GM18909 (cell line): ENCODE data around the gene TAF4.
"Not testable (repeated sequence)": the region's sequence is repeated elsewhere in the genome, so short reads cannot be mapped to it uniquely, and the experiment has no call there.

Source experiments
- ATAC-seq: cut with Tn5 transposase; IDR thresholded peaks from one replicate; pipeline ENCODE4 v1.9.1; 2021; ENCODE audit warnings: mild to moderate bottlenecking; ENCODE audit not compliant: unreplicated experiment, poor library complexity

Gene TAF4

DNA sequence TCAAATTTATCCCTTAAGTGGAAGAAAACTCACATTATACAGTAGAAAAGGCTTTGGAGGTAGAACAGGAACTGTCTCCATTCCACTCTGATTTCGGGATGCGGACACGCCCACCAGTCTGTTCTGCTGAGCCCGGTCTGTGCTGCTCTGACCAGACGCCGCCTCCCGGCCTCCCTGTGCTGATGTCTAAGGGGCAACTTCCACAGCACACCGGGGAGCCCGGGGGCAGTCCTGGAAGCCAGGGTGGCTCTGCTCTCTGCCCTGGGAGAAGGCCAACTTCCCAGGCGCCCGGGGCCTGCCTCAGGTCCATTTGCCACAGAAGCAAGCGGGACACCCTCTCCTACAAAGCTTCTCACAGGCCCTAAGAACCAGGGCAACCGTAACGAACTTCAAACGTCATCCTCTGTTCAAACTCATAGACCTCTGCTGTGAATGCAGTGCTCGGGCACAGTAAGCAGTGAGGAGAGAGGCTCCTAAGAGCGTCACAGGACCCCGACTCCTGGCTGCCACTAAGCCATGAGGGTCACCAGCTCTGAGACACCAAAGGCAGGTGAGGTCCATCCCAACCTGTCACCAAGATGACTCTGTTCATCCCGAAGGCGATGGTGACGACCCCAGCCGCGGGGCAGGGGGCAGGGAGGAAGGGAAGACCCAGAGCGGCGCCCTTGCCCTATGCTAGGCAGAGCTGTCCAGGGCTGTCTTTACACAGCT lies 5.6 kb downstream of the TAF4 start:
- no peak for ATAC-seq

- ATAC-seq, result no peak
Measured at GRCh38 chr20:62059401-62059800, 6.3 kb downstream of the TAF4 start.

GRCh38 chr20:62058941-62059340 lies 6.7 kb downstream of the TAF4 start:
- no peak for ATAC-seq

- no peak for ATAC-seq
Measured at GRCh38 chr20:62056975-62057374, 8.7 kb downstream of the TAF4 start.

DNA sequence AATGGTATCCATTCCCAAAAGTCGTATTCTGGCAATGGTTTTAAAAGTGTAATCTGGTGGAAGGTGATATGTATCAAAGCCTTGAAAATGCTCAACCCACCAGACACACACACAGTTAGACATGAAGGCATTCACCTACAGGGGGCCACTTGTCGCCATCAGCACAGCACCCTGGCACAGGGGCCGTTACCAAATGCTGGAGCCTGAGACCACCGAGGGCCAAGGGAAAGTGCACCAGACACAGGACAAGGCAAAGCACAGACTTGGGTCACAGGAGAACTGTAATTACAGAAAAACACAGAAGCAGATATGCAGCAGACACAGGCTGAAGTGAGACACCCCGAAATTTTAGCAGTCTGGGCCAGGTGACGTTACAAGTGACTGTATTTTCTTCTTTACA lies 9.3 kb downstream of the TAF4 start:
- ATAC-seq, result no peak

DNA sequence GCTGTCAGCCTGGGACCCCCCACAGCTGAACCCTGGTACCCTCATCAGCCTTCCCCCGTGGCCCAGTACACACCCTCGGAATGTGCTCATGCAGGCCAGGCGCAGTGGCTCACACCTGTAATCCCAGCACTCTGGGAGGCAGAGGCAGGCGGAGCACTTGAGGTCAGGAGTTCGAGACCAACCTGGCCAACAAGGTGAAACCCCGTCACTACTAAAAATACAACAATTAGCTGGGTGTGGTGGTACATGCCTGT lies 9.9 kb downstream of the TAF4 start:
- not testable (repeated sequence) for ATAC-seq

- no peak for ATAC-seq
Measured at GRCh38 chr20:62055106-62055861, 10.4 kb downstream of the TAF4 start.

- no peak for ATAC-seq
Measured at GRCh38 chr20:62054451-62054953, 11.2 kb downstream of the TAF4 start.

- ATAC-seq, result no peak
Measured at GRCh38 chr20:62053465-62054196, 12.1 kb downstream of the TAF4 start.

GRCh38 chr20:62052842-62053464 lies 12.7 kb downstream of the TAF4 start:
- ATAC-seq, result no peak

GRCh38 chr20:62052336-62052841 lies 13.3 kb downstream of the TAF4 start:
- ATAC-seq, result no peak

DNA sequence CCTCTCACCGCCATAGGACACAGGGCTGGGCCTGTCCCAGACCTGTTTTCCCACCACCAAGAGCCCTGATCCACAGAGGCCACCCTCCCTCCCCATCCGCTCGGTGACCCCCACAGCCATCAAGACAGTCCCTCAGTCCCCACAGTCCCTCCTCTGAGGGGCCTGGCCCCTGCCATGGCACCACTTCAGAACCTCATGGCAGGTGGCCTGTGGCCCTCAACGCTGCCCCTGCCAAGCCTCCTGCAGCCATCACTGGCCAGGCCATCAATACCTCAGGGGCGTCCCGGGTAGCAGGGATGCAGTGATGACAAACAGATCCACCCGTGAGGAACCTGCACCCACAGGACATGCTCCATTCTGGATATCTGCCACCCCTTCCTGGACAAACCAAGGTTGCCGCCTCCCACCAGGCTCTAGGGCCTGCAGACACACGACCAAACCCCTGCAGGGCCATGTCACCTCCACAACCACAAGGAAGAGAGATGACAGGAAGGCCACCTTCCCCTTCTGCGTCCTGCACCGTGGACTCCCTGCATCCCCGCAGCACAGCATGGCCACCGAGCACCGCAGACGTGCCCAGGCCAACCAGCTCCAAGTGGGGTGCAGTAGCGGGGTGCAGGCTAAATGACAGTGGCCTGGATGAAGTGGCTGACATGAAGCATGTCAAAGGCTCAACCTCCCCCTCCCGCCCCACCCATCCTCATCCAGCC lies 14.0 kb downstream of the TAF4 start:
- no peak for ATAC-seq

GRCh38 chr20:62051144-62051543 lies 14.5 kb downstream of the TAF4 start:
- no peak for ATAC-seq

GRCh38 chr20:62050166-62051120 lies 15.2 kb downstream of the TAF4 start:
- ATAC-seq, result no peak

- ATAC-seq, result no peak
Measured at GRCh38 chr20:62049342-62050165, 16.1 kb downstream of the TAF4 start.

DNA sequence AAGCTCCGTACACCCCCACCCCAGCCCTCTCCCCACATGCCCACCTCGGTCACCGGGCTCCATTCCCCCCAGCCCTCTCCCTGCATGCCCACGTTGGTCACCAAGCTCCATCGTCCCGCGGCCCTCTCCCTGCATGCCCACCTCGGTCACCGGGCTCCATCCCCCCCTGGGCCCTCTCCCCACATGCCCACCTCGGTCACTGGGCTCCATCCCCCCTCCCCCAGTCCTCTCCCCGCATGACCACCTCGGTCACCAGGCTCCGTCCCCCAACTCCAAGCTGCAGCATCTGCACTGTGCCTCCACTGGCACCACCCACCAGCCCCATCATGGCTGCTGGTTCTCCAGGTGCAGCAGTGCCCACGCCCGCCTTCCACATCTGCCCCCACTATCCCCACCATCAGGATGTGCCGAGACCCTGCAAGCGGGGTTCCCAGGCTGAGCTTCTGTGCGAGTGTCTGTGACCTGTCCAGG lies 16.8 kb downstream of the TAF4 start:
- no peak for ATAC-seq

DNA sequence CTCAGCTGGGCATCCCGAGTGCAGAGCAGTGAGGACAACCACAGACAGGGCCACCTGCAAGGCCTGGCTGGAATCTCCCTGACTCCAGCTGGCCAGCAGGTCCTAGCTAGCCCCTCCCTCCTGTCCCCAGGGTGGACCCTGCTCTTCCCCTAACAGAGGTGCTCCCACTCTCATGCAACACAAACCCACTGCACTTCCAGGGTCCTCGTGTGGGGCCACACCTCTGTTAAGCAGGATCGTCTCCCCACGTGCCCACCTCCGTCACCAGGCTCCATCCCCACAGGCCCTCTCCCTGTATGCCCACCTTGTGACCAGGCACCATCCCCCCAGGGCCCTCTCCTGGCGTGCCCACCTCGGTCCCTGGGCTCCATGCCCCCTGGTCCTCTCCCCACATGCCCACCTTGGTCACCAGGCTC lies 17.3 kb downstream of the TAF4 start:
- ATAC-seq, result no peak
